Activated CD4-positive, alpha-beta T cell treated with anti-CD3 and anti-CD28 coated beads, Interleukin-2, amount 50 U/mL, for 48 hours (primary cell): ENCODE results near the gene C1orf50.
"Not testable (repeated sequence)": the region's sequence is repeated elsewhere in the genome, so short reads cannot be mapped to it uniquely, and the experiment has no call there.

Experiments used
- DNase-seq, 2 experiments: peaks; one replicate each; pipeline ENCODE4 v3.0.0-alpha.2; 2020

C1orf50 gene

DNA sequence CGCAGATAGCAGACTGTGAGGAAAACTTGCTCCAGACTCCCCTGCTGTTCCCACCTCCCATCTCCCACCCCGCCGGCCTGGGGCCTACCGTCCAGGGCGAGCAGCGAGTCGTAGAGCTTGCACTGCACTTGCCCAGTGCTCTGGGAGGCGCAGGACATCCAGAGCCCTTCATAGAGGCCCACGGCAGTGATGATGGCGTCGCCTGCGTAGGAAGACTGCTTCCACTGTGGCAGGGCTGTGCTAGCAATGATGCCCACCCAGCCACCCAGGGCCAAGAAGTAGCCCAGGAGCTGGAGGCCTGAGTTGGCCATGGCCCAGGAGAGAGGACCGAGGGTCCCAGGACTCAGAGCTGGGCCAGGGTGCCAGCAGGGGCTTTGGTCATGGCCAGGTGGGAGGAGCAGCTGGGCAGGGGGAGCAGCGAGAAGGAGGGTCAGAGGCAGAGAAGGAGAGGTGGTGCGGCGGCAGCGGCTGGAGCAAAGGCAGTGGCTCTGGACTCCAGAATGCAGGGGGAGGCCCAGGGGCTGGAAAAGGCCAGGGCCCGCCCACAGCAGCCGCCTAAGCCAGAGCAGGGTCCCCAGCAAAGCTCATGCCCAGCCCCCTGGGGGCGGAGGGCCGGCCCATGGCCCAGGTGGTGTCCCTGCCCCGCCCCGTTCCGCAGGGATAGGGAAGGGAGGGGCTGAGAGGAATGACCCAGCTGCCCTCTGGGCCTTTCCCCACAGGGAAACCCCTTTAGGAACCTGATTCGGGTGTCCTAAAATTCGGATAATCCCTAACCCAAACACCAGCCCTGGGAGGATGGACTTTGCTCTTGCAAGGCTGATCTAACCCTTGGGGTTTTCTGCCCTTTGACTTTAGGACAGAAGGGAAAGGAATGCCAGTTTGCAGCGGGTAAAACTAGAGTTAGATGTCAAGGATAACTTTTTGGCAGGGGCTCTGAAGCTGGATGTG lies 27.0 kb upstream of the C1orf50 start, which contains the start of gene CLDN19:
TSS of gene CLDN19 (minus strand) at position 484 of the 948 bp plus-strand sequence. CDS start at position 311, 173 bp downstream.
- DNase-seq: no peak

GRCh38 chr1:42740851-42741580 lies 26.0 kb upstream of the C1orf50 start:
- no peak for DNase-seq

GRCh38 chr1:42741706-42742105 lies 25.3 kb upstream of the C1orf50 start:
- no peak for DNase-seq

DNA sequence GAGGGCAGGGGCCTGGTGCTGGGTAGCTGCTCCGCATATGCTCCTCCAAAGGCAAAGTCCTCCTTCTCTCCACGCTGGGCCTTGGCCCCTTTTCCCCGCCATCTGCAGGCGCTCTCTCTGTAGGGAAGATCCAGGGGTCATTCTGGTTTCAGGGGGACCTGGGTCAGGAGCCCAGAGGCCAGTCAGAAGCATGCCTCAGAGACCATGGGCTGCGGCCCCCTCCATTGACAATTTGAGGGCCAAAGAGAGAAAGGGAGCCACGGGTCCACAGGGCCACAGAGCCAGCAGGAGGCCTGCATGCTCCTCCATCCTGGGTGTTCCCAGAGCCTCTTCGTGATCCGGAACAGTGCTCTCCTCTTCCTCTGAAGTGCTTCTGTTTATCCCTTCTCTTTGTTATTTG lies 24.9 kb upstream of the C1orf50 start:
- no peak for DNase-seq

DNA sequence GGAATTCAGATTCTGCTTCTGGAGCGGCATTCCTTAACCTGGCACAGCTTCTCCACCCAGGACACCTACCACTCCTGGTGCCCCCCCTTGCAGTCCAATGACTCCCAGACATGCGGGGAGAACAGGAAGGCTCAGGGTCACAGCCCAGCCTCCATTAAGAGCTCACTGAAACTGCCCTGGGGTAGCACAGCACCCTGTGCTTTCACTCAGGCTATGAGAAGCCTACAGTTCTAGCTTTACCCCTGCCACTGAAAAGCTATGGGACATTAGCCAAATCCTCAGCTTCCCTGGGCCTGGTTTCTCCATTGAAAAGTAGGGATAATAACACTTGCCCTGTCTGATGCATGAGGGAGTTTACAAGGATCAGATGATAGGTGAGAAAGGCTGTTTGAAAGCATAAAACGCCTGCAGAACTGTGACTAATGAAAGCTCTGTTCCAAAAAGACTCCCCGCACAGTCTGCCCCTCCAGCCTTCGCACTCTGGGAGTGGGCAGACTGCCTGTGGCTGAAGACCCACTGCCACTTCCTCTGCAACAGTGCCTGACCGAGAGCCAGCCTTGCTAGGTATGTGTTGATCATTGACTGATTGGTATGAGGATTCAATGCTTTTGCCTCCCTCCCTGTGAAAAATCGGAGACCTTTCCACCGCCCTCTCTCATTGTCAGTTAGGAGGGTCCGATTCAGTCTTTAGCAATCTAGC lies 24.3 kb upstream of the C1orf50 start:
- DNase-seq: no peak

DNA sequence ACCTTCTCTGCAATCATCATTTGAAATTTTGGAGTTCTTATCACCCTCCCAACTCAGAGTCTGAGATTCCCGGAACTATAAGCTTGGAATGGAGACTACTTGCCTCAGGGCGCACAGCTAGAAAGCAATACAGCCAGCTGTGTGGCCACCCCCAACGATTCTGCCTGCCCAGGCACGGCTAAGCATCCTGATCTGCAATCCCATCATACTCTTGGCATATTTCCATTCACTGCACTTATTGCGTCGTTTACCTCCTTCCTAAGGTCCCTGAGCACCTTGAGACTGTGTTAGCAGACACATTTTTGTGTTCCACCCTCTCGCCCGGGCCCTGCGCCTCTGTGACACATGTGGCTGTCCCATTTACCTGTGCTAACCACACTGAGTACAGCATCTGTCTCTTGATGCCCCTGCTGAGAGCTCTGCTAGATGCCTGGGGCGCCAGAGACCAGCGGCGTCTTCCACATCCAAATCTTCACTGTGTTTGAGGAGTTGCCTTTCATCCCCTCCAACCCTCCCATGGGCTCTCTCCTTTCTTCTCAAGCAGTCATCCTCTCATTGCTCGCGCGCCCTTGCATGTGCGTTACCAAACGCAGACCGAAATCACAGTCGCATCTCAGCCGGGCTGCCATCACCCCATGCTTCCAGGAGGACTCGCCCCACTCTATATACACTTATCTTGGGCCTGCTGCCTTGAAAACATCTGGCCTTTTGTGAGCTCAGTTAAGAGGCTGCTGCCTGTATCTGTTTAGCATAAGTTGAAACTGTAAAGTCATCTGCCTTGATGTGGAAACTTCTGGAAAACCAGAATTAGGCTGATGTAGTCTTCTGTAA lies 23.5 kb upstream of the C1orf50 start:
- DNase-seq: no peak

DNA sequence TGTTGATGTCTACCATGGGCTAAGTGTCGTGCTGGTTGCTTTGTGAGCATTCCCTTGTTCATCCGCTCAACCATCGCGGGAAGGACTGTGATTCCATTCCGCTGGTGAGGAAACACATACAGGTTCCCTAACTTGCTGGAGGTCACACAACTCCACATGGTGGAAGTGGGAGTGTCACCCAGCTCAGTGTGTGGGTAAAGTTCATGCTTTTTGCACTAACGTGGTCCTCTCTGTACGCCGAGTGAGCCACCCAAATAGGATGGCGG lies 23.0 kb upstream of the C1orf50 start:
- no peak for DNase-seq

DNA sequence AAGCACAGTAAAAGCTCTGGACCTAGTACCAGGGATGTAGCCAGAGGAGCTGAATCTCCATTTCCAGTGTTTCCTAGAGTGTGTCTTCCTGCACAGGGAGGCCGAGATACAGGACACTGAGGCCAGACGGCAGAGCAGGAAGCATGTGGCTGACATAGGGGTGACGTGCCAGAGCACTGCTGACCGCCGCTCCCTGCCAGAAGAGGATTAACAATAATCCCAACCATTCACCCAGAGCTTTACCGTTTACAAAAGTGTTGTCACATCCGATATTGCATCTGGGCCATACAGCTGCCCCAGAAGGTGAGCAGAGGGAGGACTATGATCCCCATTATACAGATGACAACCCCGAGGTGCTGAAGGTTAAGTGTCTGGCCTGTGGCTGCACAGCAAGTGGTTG lies 21.2 kb upstream of the C1orf50 start:
- DNase-seq: no peak

DNA sequence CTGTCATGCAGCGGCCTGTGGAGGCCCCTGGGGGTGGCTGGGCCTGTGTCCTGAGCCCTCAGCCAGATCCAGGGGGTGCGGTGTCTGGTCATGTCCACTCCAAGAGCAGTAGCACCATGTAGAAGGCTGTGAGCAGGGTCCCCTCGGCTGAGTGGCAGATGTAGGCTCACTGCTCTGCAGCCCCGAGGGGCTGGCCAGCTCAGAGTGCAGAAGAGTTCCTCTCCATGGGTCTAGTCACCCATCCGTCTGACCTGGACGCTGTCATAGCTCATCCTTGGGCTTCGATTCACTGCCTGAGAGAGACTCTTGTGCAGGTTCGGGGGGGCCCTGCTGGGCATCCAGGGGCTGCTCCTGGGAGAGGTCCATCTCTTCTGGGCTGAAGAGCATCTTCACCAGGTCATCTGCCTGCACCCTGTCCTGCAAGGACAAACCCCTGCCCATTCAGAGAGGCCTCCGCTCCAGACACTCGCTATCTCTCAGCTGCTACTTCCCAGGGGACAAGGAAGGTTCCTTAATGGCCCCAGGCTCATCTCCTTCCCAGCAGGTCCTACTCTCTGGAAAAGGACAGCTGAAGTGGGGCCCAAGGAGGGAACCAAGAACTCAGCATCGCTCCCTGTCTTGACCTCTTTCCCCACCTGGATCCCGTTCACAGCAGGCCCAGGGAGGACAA lies 20.5 kb upstream of the C1orf50 start:
- DNase-seq: no peak

GRCh38 chr1:42747125-42747524 lies 19.9 kb upstream of the C1orf50 start:
- DNase-seq: peak; percentile 44 to 49

GRCh38 chr1:42748021-42748420 lies 19.0 kb upstream of the C1orf50 start:
- no peak for DNase-seq

DNA sequence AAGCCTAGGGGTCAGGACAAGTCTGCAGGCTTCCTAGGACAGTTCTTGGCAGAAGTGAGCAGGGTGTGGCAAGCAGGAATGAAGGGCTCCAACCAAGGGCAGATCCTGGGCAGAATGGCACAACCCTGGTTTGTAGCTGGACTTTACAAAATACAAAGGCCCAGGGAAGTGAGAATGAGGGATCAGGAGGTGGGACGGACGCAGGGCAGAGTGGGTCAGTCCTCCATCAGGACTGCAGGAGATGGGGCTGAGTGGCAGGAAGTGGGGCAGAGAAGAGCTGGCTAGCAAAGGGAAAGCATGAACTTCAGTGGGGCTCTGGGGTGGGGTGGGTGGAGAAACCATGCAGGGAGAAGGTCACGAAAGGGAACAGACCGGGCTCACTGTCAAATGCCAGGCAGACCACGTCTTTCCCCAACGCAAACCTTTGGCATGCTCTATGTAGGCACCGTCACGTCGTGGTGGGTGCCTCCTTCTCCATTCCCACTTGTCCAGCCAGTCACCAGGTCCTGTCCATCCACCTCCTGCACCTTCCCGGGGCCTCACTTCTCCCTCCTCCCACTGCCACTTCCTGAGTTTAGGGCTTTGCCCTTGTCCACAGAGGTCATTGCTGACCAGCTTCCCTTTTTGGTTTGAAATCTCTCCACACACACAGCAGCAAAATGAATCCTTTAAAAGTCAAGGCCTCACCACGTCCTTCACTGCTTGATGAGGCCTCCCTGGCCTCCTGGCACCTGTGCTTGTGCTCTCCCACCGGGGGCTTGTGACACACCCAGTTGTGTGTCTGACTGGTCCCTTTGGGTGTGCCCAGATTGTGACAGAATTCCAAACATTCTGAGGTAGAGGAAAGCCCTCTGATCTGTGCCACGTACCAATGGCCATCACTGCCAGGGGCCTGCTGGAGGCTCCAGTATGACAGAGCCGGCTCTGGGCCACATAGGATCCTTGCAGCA lies 18.3 kb upstream of the C1orf50 start:
- no peak for DNase-seq

DNA sequence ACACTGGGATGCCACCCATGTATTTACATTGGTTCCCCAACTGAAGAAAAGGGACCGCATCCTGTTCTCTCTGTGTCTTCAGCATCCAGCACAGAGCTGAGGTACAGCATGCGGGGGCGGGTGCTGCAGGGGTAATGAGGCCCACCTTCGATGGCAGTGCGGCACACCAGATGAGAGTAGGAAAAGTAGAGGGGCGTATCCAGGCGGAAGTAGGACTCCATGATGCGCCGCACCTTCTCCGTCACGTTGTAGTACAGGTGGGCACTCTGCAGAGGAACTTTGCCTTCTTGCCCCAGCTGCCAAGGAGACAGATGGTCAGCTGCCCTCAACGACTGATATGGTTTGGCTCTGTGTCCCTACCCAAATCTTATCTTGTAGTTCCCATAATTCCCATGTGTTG lies 17.0 kb upstream of the C1orf50 start:
- DNase-seq: no peak

DNA sequence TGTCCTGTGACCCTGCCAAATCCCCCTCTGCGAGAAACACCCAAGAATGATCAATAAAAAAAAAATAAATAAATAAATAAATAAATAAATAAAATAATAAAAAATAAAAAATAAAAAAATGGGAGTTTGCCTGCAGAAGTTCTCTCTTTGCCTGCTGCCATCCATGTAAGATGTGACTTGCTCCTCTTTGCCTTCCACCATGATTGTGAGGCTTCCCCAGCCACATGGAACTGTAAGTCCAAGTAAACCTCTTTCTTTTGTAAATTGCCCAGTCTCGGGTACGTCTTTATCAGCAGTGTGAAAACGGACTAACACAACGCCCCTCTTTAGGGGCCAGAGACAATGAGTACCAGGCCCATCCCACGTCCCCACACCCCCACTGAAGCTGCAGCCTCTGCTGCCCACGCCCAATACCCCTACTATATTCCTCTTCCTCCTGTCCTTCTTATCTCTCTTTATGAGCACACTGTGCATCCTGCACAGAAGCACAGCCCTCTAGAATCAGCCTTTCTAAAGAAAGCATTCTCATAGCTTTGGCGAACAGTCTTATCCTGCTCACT lies 15.5 kb upstream of the C1orf50 start:
- not testable (repeated sequence) for DNase-seq

DNA sequence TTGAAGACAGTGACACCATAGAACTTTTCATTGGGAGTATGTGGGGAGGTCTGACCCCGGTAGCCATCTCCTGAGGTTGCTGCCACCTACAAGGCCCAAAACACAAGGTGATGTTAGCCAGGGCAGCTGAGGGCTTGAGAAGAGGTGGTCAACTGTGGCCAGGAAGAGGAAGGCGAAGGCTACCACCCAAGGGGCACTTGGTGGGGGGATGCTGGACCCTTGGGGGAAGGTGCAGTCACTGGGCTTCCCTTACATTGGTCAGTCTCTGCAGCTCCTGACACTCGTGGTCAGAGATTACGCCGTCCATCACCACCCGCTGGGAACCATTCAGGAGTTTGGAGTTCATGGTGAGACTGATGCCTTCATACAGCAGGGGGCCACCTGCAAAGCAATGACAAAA lies 14.8 kb upstream of the C1orf50 start:
- no peak for DNase-seq

DNA sequence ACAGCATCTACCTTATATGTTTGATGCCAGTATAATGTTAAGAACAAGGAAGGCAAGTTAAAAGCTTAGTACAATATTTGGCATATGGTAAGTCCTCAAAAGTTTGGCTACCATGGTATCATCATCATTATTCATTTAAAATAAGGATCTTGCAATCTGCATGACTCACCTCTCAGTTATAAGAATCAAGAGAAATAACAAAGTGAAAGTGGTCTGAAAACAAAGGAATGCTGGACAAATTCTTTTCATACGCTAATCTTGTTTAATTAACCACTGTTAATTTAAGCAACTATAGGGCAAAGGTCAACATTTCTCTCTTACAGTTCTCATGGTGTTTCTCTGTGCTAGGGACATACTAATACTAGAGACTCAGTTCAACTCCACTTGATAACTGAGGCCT lies 14.0 kb upstream of the C1orf50 start:
- no peak for DNase-seq

DNA sequence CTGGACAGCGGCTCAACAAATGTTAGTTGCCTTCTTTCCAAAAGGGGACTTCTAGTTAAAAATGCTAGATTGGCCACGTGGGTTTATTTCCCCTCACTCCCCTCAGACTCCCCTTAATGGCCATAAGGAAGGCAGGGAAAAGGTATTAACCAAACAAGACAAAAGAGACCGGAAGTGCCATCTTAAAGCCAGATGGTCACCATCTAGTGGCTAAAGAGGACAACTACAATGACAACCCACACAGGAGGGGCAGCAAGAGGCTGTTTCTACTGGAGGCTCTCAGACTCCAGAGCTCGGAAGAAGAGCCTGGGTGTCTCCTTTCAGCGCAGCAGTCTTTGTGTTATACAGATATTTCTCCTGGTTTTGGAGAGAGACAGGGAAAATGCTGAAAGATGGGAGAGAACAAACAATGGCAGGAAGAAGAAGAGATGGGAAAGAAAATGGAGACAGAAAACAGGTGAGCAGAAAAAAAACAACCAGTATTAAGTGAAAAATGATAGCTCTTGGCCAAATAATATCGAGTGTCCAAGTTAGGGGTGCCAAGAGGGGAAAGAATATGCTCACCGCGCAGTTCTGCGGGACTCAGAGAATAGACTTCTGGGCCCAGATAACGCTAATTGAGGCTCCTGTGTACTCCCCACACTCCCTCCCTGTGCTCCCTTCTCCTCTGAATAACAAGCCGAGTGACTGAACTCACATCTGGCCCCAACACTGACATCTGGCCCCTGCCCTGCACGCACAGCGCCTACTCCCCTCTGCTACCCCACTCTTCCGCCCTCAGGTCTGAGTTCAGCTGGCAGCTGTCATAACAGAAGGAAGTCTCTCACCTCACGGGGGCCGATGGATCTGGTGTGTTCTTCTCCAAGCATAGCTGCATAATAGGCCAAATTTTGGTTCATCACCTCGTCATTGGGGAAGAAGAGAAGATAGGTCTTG lies 9.8 kb upstream of the C1orf50 start:
- DNase-seq: no peak

DNA sequence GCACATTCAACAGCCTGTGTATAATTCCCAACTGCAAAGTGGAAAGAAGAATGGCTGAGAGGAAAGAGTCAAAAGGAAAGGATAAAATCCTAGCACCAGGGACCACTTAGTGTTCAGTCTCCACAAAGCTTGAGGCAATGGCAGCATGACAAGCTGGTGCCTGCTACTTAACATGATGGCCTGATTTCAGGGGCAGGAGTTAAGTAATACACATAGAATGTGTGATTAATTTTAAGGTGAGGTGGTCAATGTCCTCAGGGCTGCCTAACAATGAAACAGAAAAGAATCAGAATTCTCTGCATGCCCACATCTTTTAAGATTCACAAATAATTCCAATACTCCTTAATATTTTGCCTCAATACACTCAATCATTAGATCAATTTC lies 9.2 kb upstream of the C1orf50 start:
- DNase-seq: no peak

DNA sequence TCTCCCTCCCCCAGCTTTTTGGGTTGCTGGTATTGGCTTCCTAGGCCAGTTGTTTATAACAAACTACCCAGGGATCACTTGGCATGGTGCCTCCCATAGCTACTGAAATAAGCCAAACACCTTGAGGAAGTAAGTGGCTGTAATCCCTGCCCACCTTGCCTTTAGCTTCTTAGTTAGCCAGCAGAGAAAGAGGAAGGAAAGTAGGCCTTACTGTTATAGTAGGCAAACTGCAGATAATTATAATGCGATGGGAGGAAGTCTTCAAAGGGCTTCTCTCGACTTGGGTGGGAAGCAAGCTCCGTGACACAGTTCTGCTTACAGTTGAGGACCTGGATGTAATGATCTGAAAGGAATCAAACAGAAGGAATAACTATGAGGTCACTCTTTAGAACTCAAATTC lies 8.4 kb upstream of the C1orf50 start:
- no peak for DNase-seq

GRCh38 chr1:42759114-42759513 lies 7.9 kb upstream of the C1orf50 start:
- no peak for DNase-seq
